Right lobe of liver (tissue), 4 donors: ENCODE measurements around the gene ISYNA1.

Source experiments
- POLR2A ChIP-seq: fragments of 450-650 bp; IDR thresholded peaks from one replicate; pipeline ENCODE4 v1.6.1; 2017; ENCODE audit warnings: antibody characterized with exemption, mild to moderate bottlenecking
- TF ChIP-seq, protein P1 (sequence below), 4 donors: fragments of 200-600 bp in 3 of 4; fragments of 450-650 bp in 1 of 4; IDR thresholded peaks; one replicate each; pipeline versions ENCODE4 v1.5.1 to v1.8.0; 2016 to 2022; ENCODE audit warnings: antibody characterized with exemption in 4 of 4, mild to moderate bottlenecking in 2 of 4
- donor health status: DM: no; HTN: no; CAD: no.
- donor health status: DM: no; HTN: no; CAD: no.
- donor health status: DM: no; HTN: yes; CAD: no.

DNA sequence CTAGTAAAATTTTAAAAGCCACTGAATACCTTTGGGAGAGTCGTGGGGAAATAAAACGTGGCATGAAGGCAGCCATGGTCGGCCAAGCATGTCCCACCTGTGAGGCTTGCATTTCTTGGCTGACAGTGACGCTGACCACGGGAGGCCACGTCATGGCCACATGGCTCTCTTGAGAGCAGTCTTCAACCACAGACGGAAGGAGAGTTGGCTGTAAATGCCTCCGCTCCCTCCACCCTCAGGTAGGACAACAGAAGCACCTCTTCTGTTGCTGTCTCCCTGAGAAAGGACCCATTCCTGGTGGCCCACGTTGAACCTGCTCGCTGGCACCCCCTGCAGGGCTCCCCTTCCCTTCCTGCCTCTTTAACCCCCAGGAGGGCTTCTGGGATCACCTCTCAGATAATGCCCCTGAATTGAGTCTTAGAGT lies 29.9 kb downstream of the ISYNA1 start:
- TF ChIP-seq POLR2A = no peak
- TF ChIP-seq, protein P1, sequence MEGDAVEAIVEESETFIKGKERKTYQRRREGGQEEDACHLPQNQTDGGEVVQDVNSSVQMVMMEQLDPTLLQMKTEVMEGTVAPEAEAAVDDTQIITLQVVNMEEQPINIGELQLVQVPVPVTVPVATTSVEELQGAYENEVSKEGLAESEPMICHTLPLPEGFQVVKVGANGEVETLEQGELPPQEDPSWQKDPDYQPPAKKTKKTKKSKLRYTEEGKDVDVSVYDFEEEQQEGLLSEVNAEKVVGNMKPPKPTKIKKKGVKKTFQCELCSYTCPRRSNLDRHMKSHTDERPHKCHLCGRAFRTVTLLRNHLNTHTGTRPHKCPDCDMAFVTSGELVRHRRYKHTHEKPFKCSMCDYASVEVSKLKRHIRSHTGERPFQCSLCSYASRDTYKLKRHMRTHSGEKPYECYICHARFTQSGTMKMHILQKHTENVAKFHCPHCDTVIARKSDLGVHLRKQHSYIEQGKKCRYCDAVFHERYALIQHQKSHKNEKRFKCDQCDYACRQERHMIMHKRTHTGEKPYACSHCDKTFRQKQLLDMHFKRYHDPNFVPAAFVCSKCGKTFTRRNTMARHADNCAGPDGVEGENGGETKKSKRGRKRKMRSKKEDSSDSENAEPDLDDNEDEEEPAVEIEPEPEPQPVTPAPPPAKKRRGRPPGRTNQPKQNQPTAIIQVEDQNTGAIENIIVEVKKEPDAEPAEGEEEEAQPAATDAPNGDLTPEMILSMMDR (IDR thresholded peaks at IDR 0.05) = peak; percentile 42 to 64 (median 49)
